Measurements from ENCODE around the gene FCHSD2.
"Not testable (repeated sequence)": the region's sequence is repeated elsewhere in the genome, so short reads cannot be mapped to it uniquely, and the experiment has no call there.

The FCHSD2 gene

DNA sequence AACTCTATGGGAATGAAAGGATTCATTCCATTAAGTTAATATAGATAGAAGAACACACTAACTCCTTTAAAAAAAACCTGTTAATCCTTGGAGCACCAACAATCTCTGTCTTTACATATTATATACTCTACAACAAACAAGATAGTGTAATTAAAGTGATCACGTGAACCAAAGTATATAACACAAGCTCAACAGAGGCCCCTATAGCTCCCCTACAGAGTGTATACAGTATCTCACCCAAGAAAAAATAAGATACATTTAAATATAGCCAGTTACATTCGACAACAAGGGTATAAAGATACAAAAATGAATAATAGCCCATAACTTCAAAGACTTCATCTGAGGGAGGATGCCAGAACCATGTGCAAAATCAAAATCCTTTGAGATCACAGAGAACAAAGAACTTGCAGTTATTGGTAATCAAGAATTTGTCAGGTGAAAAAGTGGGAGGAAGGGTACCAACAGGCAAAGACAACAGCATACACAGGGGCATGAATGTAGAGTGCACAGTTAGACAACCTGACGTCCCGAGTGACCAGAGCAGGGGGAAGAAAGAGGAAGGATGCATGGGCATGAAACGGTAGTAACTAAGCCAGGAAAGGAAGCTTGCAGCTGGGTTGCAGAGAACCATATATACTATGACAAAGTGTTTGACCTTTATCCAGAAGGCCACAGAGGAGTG lies 4.7 kb downstream of the FCHSD2 start:
- Mint-ChIP-seq H3K27me3 (no peaks in the 10 kb centered on the region), H3K4me3 (no peak overlapping the region), H3K27ac (peak overlapping the region; percentile 24), H3K4me1 (ENCODE audit: low read depth) (peaks cover 27% of the 10 kb centered on the region), H3K36me3 (ENCODE audit: low read depth) (peaks cover 83% of the 10 kb centered on the region), H3K9me3 (no peaks in the 10 kb centered on the region)
- intact Hi-C loops (cut with micrococcal nuclease): loop anchor here (10.0 kb wide), 2 partner anchors 53 to 213 kb away; no protein-coding TSS in a partner anchor

DNA sequence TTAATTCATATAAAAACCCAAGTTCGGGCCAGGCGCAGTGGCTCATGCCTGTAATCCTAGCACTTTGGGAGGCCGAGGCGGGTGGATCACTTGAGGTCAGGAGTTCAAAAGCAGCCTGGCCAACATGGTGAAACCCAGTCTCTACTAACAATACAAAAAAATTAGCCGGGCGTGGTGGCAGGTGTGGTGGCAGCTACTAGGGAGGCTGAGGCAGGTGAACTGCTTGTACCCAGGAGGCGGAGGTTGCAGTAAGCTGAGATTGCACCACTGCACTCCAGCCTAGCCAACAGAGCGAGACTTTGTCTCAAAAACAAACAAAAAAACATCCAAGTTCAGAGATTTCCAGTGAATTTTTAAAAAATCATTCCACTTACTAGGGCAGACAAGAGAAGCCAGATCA lies 5.4 kb downstream of the FCHSD2 start:
- not testable (repeated sequence) for H3K27ac Mint-ChIP-seq, H3K4me3 Mint-ChIP-seq, H3K27me3 Mint-ChIP-seq, H3K9me3 Mint-ChIP-seq
- intact Hi-C loops (cut with micrococcal nuclease): loop anchor here (10.0 kb wide), 2 partner anchors 52 to 212 kb away; no protein-coding TSS in a partner anchor
- peaks cover 86% of the 10 kb centered on the region for H3K36me3 Mint-ChIP-seq (ENCODE audit: low read depth)
- peaks cover 27% of the 10 kb centered on the region for H3K4me1 Mint-ChIP-seq (ENCODE audit: low read depth)

DNA sequence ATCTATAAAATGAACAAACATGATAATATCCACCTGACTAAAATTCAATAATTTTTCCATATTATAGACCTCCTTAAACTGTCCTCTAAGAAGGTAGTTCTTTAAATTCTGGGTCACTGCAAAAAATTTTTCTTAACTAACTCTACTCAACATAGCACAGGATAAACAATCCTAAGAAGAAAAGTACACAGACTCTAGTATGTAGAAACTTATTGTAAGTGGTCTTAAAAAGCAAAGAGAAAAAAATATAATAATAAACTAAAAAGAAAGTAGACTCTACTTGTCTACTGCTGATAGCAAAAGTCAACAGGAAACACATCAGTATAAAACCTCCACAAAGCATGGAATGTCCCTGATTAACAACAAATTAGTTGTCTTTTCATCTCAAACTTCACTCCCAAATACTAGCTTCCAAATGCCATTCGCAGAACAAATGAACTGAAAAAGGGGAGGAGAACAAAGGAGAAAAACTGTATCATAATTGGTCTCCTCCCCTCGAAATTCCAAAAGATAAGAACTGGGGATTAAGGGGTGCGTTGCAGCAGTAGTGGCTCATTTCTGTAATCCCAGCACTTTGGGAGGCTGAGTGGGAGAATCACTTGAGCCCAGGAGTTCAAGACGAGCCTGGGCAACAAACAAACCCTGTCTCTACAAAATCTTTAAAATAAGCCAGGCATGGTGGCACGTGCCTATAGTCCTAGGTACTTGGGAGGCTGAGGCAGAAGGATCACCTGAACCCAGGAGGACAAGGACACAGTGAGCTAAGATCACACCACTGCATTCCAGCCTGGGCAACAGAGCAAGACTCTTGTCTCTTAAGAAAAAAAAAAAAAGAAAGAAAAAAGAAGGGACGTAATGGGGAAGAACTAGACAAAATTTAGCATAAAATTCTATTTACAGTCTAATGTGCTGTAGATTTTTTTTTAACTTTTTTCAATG lies 6.5 kb downstream of the FCHSD2 start:
- Mint-ChIP-seq H3K27me3 (no peaks in the 10 kb centered on the region), H3K9me3 (no peaks in the 10 kb centered on the region), H3K4me1 (ENCODE audit: low read depth) (peaks cover 24% of the 10 kb centered on the region), H3K4me3 (no peak overlapping the region), H3K36me3 (ENCODE audit: low read depth) (peaks cover 86% of the 10 kb centered on the region), H3K27ac (no peak overlapping the region)
- intact Hi-C loops (cut with micrococcal nuclease): loop anchor here (10.0 kb wide), 2 partner anchors 51 to 211 kb away; no protein-coding TSS in a partner anchor

DNA sequence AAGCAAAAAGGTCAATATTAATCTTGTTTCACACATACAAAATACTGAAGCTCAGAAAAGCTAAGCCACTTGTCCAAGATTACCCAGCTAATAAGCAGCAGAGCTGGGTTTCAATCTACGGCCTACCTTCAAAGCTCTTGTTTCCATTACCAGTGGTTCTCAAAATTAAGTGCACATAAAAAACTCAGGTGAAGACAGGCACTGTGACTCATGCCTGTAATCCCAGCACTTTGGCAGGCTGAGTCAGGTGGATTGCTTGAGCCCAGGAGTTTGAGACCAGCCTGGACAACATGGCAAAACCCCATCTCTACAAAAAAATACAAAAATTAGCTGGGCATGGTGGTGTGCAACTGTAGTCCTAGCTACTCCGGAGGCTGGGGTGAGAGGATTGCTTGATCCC lies 9.8 kb downstream of the FCHSD2 start:
- H3K27ac Mint-ChIP-seq; H3K9me3 Mint-ChIP-seq; H3K4me1 Mint-ChIP-seq (ENCODE audit: low read depth); H3K27me3 Mint-ChIP-seq; H3K4me3 Mint-ChIP-seq: not testable (repeated sequence)
- intact Hi-C loops (cut with micrococcal nuclease): loop anchor here (10.0 kb wide), 2 partner anchors 48 to 208 kb away; no protein-coding TSS in a partner anchor
- peaks cover 95% of the 10 kb centered on the region for H3K36me3 Mint-ChIP-seq (ENCODE audit: low read depth)

DNA sequence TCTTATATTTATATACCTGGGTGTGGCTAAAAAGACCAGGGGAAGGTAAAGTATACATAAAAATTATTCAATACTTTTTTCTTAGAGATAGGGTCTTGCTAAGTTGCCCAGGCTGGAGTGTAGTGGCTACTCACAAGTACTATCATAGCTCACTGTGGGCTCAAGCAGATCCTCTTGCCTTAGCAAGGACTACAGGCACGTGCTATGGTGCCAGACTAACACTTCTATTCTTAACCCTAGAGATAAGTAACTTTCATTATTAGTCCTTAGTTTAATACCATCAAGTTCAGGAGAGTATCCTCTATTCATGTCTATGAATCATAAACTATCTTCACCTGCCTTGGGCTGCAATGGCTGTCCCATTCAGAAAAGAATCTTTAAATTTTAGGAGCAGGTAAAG lies 11.9 kb downstream of the FCHSD2 start:
- H3K36me3 Mint-ChIP-seq (ENCODE audit: low read depth): peaks cover 82% of the 10 kb centered on the region
- H3K4me3 Mint-ChIP-seq: no peak overlapping the region
- H3K4me1 Mint-ChIP-seq (ENCODE audit: low read depth): no peaks in the 10 kb centered on the region
- peaks cover 4% of the 10 kb centered on the region for H3K9me3 Mint-ChIP-seq
- H3K27ac Mint-ChIP-seq: no peak overlapping the region
- intact Hi-C loops (cut with micrococcal nuclease): loop anchor here (10.0 kb wide), 2 partner anchors 45 to 205 kb away; no protein-coding TSS in a partner anchor
- no peaks in the 10 kb centered on the region for H3K27me3 Mint-ChIP-seq

DNA sequence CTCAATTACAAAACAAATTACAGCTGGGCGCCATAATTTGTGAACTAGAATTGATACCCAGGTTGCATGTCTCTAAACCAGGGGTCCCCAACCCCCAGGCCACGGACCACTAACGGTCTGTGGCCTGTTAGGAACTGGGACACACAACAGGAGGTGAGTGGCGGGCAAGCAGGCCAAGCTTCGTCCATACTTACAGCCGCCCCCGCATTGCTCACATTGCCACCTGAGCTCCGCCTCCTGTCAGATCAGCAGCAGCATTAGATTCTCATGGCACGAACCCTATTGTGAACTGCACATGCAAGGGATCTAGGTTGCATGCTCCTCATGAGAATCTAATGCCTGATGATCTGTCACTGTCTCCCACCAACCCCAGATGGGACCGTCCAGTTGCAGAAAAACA lies 12.9 kb downstream of the FCHSD2 start:
- Mint-ChIP-seq H3K4me1 (ENCODE audit: low read depth) (no peaks in the 10 kb centered on the region), H3K36me3 (ENCODE audit: low read depth) (peaks cover 81% of the 10 kb centered on the region), H3K9me3 (peaks cover 14% of the 10 kb centered on the region), H3K27me3 (no peaks in the 10 kb centered on the region), H3K4me3 (no peak overlapping the region), H3K27ac (no peak overlapping the region)
- intact Hi-C loops (cut with micrococcal nuclease): no loop called here

DNA sequence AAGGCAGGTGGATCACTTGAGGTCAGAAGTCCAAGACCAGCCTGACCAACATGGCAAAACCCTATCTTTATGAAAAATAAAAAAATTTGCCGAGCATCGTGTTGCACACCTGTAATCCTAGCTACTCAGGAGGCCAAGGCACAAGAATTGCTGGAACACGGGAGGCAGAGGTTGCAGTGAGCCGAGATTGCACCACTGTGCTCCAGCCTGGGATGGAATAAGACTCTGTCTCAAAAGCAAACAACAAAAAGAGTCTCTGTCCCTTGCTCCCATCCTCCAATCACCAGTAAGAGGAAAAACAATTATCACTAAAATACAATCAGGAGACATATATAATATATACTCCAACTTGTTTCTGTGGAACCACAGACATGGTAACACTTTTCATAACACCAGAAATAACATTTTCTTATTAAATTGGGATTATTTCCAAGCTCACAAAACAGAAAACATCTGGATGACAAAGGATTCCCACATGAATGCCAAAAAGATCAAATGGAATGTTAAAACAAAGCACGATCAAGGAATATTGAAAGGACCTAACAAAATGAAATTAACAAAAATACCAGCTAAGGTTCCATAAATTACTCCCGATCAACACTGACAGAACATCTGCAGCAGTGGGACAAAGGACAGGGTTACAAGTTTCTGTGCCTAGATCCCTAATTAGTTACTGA lies 15.2 kb downstream of the FCHSD2 start:
- Mint-ChIP-seq H3K27me3 (no peaks in the 10 kb centered on the region), H3K9me3 (peaks cover 14% of the 10 kb centered on the region), H3K4me1 (ENCODE audit: low read depth) (peaks cover 5% of the 10 kb centered on the region), H3K4me3 (no peak overlapping the region), H3K27ac (no peak overlapping the region), H3K36me3 (ENCODE audit: low read depth) (peaks cover 65% of the 10 kb centered on the region)
- intact Hi-C loops (cut with micrococcal nuclease): no loop called here

DNA sequence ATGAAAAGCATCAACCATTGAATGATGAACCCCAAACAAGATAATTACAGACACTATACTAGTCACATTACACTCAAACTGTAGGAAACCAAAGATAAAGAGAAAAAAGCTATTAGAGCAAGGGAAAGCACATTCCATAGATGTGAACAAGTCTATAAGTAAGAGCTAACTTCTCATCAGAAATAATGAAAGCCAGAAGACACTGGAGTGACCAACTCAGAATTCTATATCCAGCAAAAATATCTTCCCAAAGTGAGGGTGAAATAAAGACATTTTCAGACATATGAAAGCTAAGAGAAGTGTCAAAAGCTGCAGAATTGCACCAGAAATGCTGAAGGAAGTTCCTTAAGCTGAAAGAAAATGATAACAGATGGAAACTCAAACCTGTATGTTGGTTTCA lies 17.3 kb downstream of the FCHSD2 start:
- intact Hi-C loops (cut with micrococcal nuclease): no loop called here
- no peak overlapping the region for H3K4me3 Mint-ChIP-seq
- H3K27me3 Mint-ChIP-seq: no peaks in the 10 kb centered on the region
- H3K9me3 Mint-ChIP-seq: peaks cover 14% of the 10 kb centered on the region
- peaks cover 55% of the 10 kb centered on the region for H3K36me3 Mint-ChIP-seq (ENCODE audit: low read depth)
- peaks cover 11% of the 10 kb centered on the region for H3K4me1 Mint-ChIP-seq (ENCODE audit: low read depth)
- H3K27ac Mint-ChIP-seq: no peak overlapping the region

DNA sequence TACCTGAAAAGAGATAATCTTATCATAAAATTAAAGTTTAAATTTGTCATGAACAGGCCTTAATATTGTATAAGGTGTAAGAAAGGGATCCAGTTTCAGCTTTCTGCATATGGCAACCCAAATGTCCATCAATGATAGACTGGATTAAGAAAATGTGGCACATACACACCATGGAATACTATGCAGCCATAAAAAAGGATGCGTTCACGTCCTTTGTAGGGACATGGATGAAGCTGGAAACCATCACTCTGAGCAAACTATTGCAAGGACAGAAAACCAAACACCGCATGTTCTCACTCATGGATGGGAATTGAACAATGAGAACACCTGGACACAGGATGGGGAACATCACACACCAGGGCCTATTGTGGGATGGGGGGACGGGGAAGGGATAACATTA lies 18.2 kb downstream of the FCHSD2 start:
- Mint-ChIP-seq H3K9me3 (peaks cover 14% of the 10 kb centered on the region), H3K4me1 (ENCODE audit: low read depth) (peaks cover 11% of the 10 kb centered on the region), H3K36me3 (ENCODE audit: low read depth) (peaks cover 50% of the 10 kb centered on the region)
- intact Hi-C loops (cut with micrococcal nuclease); H3K27ac Mint-ChIP-seq; H3K4me3 Mint-ChIP-seq; H3K27me3 Mint-ChIP-seq: not testable (repeated sequence)

DNA sequence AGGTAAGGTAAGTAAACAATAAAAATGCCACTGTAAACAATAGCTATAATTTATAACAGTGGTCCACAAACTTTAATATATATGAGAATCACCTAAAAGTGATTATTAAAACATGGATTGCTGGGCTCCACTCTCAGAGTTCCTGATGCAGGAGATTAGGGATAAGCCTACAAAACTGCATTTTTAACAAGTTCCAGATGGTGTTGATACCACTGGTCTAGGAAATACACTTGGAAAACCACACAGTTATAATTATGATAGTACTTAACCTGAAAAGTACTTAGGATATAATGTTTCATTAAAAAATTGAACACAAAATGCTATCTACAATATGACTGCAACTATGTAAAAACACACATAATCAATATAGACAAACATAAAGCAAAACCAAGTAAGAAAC lies 20.4 kb downstream of the FCHSD2 start:
- H3K36me3 Mint-ChIP-seq (ENCODE audit: low read depth): peaks cover 43% of the 10 kb centered on the region

DNA sequence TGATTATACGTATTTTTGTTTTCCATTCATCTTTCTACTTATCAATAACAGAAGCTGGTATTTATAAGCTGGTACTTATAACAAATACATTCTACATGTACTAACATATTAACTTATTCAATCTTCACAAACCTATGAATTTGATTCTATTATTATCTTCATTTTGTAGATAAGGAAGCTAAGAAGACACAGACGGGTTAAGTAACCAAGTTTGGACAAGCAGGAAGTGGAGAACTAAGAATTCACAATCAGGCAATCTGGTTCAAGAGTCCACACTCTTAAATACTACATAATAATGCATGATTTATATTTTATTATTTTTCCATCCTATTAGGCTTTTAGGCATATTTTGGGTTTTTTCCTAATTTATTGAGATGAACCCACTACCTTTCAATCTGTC lies 25.0 kb downstream of the FCHSD2 start:
- peaks cover 59% of the 10 kb centered on the region for H3K36me3 Mint-ChIP-seq (ENCODE audit: low read depth)
- intact Hi-C loops (cut with micrococcal nuclease): no loop called here
- peak overlapping the region; percentile 35 for H3K27ac Mint-ChIP-seq
- H3K4me1 Mint-ChIP-seq (ENCODE audit: low read depth): peaks cover 21% of the 10 kb centered on the region
- no peaks in the 10 kb centered on the region for H3K9me3 Mint-ChIP-seq
- no peak overlapping the region for H3K4me3 Mint-ChIP-seq
- H3K27me3 Mint-ChIP-seq: no peaks in the 10 kb centered on the region

More for the DNA sequence above, 20.4 kb downstream of the FCHSD2 start:
- intact Hi-C loops (cut with micrococcal nuclease): no loop called here
- Mint-ChIP-seq H3K27ac (no peak overlapping the region), H3K4me1 (ENCODE audit: low read depth) (peaks cover 20% of the 10 kb centered on the region), H3K9me3 (peaks cover 14% of the 10 kb centered on the region), H3K4me3 (no peak overlapping the region), H3K27me3 (no peaks in the 10 kb centered on the region)

DNA sequence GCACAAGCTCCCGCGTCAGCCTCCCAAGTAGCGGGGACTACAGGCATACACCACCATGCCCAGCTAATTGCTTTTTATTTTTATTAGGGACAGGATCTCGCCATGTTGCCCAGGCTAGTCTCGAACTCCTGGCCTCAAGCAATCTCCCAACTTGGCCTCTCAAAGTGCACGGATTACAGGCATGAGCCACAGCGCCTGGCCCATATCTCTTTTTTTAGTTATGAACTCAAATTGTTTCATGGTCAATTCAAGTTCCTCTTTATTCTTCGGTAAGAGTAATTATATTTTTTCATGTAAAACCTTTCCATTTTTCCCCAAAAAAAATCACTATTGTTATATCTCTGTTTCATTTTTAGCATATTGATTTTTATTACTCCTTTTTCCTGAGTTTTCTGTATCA lies 25.5 kb downstream of the FCHSD2 start:
- Mint-ChIP-seq H3K27ac (peak overlapping the region; percentile 35), H3K9me3 (peaks cover 2% of the 10 kb centered on the region), H3K4me3 (no peak overlapping the region), H3K36me3 (ENCODE audit: low read depth) (peaks cover 61% of the 10 kb centered on the region), H3K27me3 (no peaks in the 10 kb centered on the region), H3K4me1 (ENCODE audit: low read depth) (peaks cover 19% of the 10 kb centered on the region)
- intact Hi-C loops (cut with micrococcal nuclease): no loop called here

DNA sequence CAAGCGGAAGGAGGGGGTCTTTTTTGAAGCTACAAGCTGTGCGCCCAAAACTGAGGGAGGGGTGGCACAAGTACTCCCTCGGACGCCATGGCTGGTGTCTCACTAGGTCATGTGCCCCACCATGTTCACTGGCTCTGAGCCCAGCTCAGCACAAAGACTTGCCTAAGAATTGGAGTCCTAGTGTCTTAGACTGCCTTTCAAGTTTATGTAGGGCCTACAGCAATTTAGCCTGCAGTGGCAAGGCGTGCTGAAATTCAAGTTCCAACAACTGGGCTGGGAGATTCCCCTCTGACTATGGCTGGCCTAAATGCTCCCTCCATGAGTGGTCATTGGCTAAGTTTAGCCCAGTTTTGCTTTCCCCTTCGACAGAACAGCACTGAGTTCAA lies 27.3 kb downstream of the FCHSD2 start:
- peaks cover 71% of the 10 kb centered on the region for H3K36me3 Mint-ChIP-seq (ENCODE audit: low read depth)
- H3K27me3 Mint-ChIP-seq: no peaks in the 10 kb centered on the region
- no peak overlapping the region for H3K27ac Mint-ChIP-seq
- H3K4me3 Mint-ChIP-seq: no peak overlapping the region
- intact Hi-C loops (cut with micrococcal nuclease): no loop called here
- H3K4me1 Mint-ChIP-seq (ENCODE audit: low read depth): peaks cover 23% of the 10 kb centered on the region
- H3K9me3 Mint-ChIP-seq: peaks cover 20% of the 10 kb centered on the region
